ENCODE results near the gene AURKA. TPM values are rescaled to one million over a fixed set of nuclear protein-coding genes. Genes with fewer than 3 reads are reported as not detected.

The AURKA gene
- total RNA-seq: 10 to 100 TPM in 2 of 5 donors, 1 to 10 TPM in 2, under 1 TPM in 1; 0.45 to 27.7 (median 7.0) TPM
- 1 to 10 TPM; 5.1 to 8.3 (median 6.7) TPM for polyA plus RNA-seq
- long read RNA-seq, donor 1, partial matches to known transcripts: 0 of 1 reads
- long read RNA-seq, donor 1, other reads (novel, unspliced or antisense): 0 of 1 reads
- long read RNA-seq, donor 2: 0 reads
- long read RNA-seq, donor 3, partial matches to known transcripts: 0 of 1 reads
- long read RNA-seq, donor 3, other reads (novel, unspliced or antisense): 0 of 1 reads
- long read RNA-seq, donor 4, partial matches to known transcripts: 0 of 2 reads
- long read RNA-seq, donor 4, other reads (novel, unspliced or antisense): 0 of 2 reads
- long read RNA-seq, donor 5, partial matches to known transcripts: 0 of 2 reads
- long read RNA-seq, donor 5, other reads (novel, unspliced or antisense): 0 of 2 reads
- long read RNA-seq, donor 6, partial matches to known transcripts: 0 of 4 reads
- long read RNA-seq, donor 6, other reads (novel, unspliced or antisense): 0 of 4 reads
- long read RNA-seq, donor 7, partial matches to known transcripts: 0 of 2 reads
- long read RNA-seq, donor 7, other reads (novel, unspliced or antisense): 0 of 2 reads
- long read RNA-seq, donor 8, partial matches to known transcripts: 0 of 1 reads
- long read RNA-seq, donor 8, other reads (novel, unspliced or antisense): 0 of 1 reads
- long read RNA-seq, donor 9: 0 reads
- long read RNA-seq, donor 10, partial matches to known transcripts: 0 of 1 reads
- long read RNA-seq, donor 10, other reads (novel, unspliced or antisense): 0 of 1 reads

DNA sequence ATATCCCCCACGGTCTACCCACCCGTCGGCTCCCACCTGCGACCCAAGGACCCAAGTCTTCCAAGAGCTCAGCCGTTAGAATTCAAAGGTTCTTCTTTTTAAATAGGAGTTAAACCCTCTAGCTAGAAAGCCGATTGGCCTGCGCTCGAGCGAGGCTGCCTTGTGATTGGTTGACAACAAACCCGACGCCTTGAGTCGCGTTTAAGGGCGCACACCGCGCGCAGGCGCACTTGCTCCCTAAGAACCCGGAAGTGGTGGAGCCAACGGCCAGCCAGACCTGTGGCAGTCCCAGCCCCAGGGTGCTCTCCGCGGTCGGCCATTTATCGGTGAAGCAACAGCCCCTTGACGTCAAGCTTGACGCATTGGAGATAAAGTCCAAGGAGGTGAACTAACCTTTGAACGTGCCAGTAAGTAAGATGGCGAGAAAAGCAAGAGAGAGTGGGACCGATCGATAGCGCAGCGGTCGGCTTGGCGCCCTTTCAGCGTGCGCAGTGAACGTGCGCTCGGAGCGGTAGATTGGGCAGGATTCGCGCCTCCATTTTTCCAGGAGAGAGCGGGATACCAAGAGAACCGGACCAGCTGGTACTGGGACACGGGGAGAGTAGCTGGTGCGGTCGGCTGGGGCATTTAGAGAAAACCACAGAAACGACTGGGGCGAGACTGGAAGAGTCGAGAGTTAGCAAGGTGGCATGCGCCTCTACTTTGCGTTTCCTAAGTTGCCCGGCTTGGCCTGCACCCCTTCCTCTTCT lies at the start of gene AURKA, which contains the start of gene CSTF1:
AURKA (minus strand) TSS at position 84 of the 749 bp plus-strand sequence. CDS start 4,018 bp downstream, outside the sequence.
CSTF1 (plus strand) TSS at position 514 of the 749 bp plus-strand sequence. CDS start 2,908 bp downstream, outside the sequence.
- peak; percentile 99 to 100 for DNase-seq
- H3K27me3 ChIP-seq: no peaks in the 10 kb centered on the region
- peak within 1 kb of the TSS; percentile 64 to 85 (median 78) for H3K4me3 ChIP-seq
- H3K36me3 ChIP-seq: peaks cover 20 to 40% (median 22%) of the 10 kb centered on the region in 4 donors
- H3K9me3 ChIP-seq: no peaks in the 10 kb centered on the region
- peaks cover 28 to 39% (median 34%) of the 10 kb centered on the region in 4 donors for H3K4me1 ChIP-seq
- TF ChIP-seq CTCF (IDR thresholded peaks at IDR 0.05) (no peak), POLR2AphosphoS5 (IDR thresholded peaks at IDR 0.05) (peak; percentile 86 to 97 (median 95)), EP300 (IDR thresholded peaks at IDR 0.05) (peak; percentile 90), POLR2A (IDR thresholded peaks at IDR 0.05) (peak in 1 of 4 donors; percentile 21)
- intact Hi-C loops (cut with DNase I; ENCODE audit: low total_unique reads): no loop called here
- peak within 1 kb of the TSS; percentile 88 to 94 (median 91) for H3K27ac ChIP-seq
- 0 to 1% (median 0%) methylated on average over 35 to 53 of the region's 53 CpGs for WGBS, 5 donors

GRCh38 chr20:56440346-56441007 lies 48.5 kb upstream of the AURKA start:
- H3K27ac ChIP-seq: peak overlapping the region in 2 of 5 donors; percentile 26 to 60
- no peak for TF ChIP-seq CTCF (IDR thresholded peaks at IDR 0.05)
- TF ChIP-seq EP300 (IDR thresholded peaks at IDR 0.05): no peak
- TF ChIP-seq POLR2AphosphoS5 (IDR thresholded peaks at IDR 0.05): no peak
- TF ChIP-seq POLR2A (IDR thresholded peaks at IDR 0.05): no peak
- H3K36me3 ChIP-seq: no peaks in the 10 kb centered on the region
- H3K27me3 ChIP-seq: peaks cover 0 to 14% (median 0%) of the 10 kb centered on the region in 3 donors
- DNase-seq: peak in 1 of 2 donors; percentile 41
- intact Hi-C loops (cut with DNase I; ENCODE audit: low total_unique reads): no loop called here
- no peaks in the 10 kb centered on the region for H3K9me3 ChIP-seq
- peaks cover 0 to 22% (median 7%) of the 10 kb centered on the region in 4 donors for H3K4me1 ChIP-seq
- 66 to 74% (median 68%) methylated on average over 4 of the region's 4 CpGs for WGBS, 5 donors
- H3K4me3 ChIP-seq: no peak overlapping the region

DNA sequence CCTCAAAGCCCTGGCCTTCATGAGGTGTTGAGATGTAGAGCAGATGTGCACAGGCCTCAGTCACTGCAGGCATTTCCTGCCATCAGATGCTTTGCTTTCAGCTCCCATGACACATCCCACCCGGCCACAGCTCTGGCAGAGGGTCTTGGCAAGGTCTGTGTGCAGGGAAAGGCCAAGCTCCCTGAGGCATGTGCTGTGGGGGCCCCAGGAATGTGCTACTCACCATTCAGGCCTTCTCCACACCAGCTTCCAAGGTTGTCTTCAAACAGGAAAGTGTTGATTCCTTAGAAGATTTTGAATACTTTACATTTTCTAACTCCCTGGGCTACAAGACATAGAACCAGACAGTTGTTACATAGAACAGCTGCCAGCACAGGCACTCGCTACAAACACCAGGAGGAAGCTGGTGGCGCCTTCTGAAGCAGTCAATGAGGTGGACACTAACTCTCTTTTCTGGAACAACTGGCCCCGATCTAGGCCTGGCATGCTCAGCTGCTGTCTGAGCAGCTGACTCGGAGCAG lies 47.8 kb upstream of the AURKA start:
- Histone ChIP-seq H3K27me3 (peaks cover 0 to 8% (median 0%) of the 10 kb centered on the region in 3 donors), H3K9me3 (no peaks in the 10 kb centered on the region), H3K4me1 (peaks cover 0 to 22% (median 7%) of the 10 kb centered on the region in 4 donors), H3K27ac (peak overlapping the region in 3 of 5 donors; percentile 26 to 60 (median 38)), H3K4me3 (no peak overlapping the region), H3K36me3 (no peaks in the 10 kb centered on the region)
- peak; percentile 35 to 75 for DNase-seq
- intact Hi-C loops (cut with DNase I; ENCODE audit: low total_unique reads): no loop called here
- no peak for TF ChIP-seq CTCF (IDR thresholded peaks at IDR 0.05)
- peak in 1 of 3 donors; percentile 25 for TF ChIP-seq POLR2AphosphoS5 (IDR thresholded peaks at IDR 0.05)
- 44 to 64% (median 57%) methylated on average over 5 of the region's 5 CpGs for WGBS, 5 donors
